ENCODE data around the gene ITK. TPM values are rescaled to one million over a fixed set of nuclear protein-coding genes. Genes with fewer than 3 reads are reported as not detected.
"Not testable (repeated sequence)": the region's sequence is repeated elsewhere in the genome, so short reads cannot be mapped to it uniquely, and the experiment has no call there.

The ITK gene
- total RNA-seq, 2 donors from 2014 or later: 3.4 to 8.2 TPM

- Histone ChIP-seq H3K27me3 (replicated peaks; ENCODE audit: insufficient read depth) (no peaks in the 10 kb centered on the region), H3K36me3 (no peaks in the 10 kb centered on the region), H3K27ac (no peak overlapping the region), H3K4me1 (ENCODE audit: control insufficient read depth in 1 of 2, low read depth in 2 of 2) (no peaks in the 10 kb centered on the region), H3K4me3 (no peak overlapping the region), H3K9me3 (no peaks in the 10 kb centered on the region)
- TF ChIP-seq CTCF (IDR thresholded peaks at IDR 0.05): no peak
- no peak for DNase-seq (ENCODE audit: low spot score)
- ATAC-seq (ENCODE audit: insufficient number of reproducible peaks, low FRiP score, low read depth): no peak
Observed at GRCh38 chr5:157201857-157202256, 21.2 kb downstream of the ITK start.

- Histone ChIP-seq H3K36me3 (no peaks in the 10 kb centered on the region), H3K4me1 (ENCODE audit: control insufficient read depth in 1 of 2, low read depth in 2 of 2) (no peaks in the 10 kb centered on the region), H3K9me3 (no peaks in the 10 kb centered on the region), H3K27me3 (replicated peaks; ENCODE audit: insufficient read depth) (no peaks in the 10 kb centered on the region), H3K27ac (no peak overlapping the region), H3K4me3 (no peak overlapping the region)
- no peak for TF ChIP-seq CTCF (IDR thresholded peaks at IDR 0.05)
- DNase-seq (ENCODE audit: low spot score): no peak
- ATAC-seq (ENCODE audit: insufficient number of reproducible peaks, low FRiP score, low read depth): no peak
Observed at GRCh38 chr5:157203417-157203816, 22.8 kb downstream of the ITK start.

- no peaks in the 10 kb centered on the region for H3K9me3 ChIP-seq
- ATAC-seq (ENCODE audit: insufficient number of reproducible peaks, low FRiP score, low read depth) (no peak), DNase-seq (ENCODE audit: low spot score) (no peak)
Observed at GRCh38 chr5:157204765-157205164, 24.1 kb downstream of the ITK start.

GRCh38 chr5:157205708-157206107, 25.1 kb downstream of the ITK start:
- TF ChIP-seq CTCF (IDR thresholded peaks at IDR 0.05): no peak
- no peak overlapping the region for H3K4me3 ChIP-seq
- no peak for ATAC-seq (ENCODE audit: insufficient number of reproducible peaks, low FRiP score, low read depth)

More at GRCh38 chr5:157204765-157205164, 24.1 kb downstream of the ITK start:
- no peak overlapping the region for H3K27ac ChIP-seq
- TF ChIP-seq CTCF (IDR thresholded peaks at IDR 0.05): no peak
- no peaks in the 10 kb centered on the region for H3K4me1 ChIP-seq (ENCODE audit: control insufficient read depth in 1 of 2, low read depth in 2 of 2)
- no peaks in the 10 kb centered on the region for H3K27me3 ChIP-seq (replicated peaks; ENCODE audit: insufficient read depth)
- no peaks in the 10 kb centered on the region for H3K36me3 ChIP-seq
- no peak overlapping the region for H3K4me3 ChIP-seq

GRCh38 chr5:157210652-157211051, 30.0 kb downstream of the ITK start:
- not testable (repeated sequence) for ATAC-seq (ENCODE audit: insufficient number of reproducible peaks, low FRiP score, low read depth)

More at GRCh38 chr5:157205708-157206107, 25.1 kb downstream of the ITK start:
- Histone ChIP-seq H3K36me3 (no peaks in the 10 kb centered on the region), H3K4me1 (ENCODE audit: control insufficient read depth in 1 of 2, low read depth in 2 of 2) (no peaks in the 10 kb centered on the region), H3K9me3 (no peaks in the 10 kb centered on the region), H3K27me3 (replicated peaks; ENCODE audit: insufficient read depth) (no peaks in the 10 kb centered on the region), H3K27ac (no peak overlapping the region)
- no peak for DNase-seq (ENCODE audit: low spot score)

GRCh38 chr5:157212307-157212706, 31.7 kb downstream of the ITK start:
- Histone ChIP-seq H3K4me3 (no peak overlapping the region), H3K4me1 (ENCODE audit: control insufficient read depth in 1 of 2, low read depth in 2 of 2) (no peaks in the 10 kb centered on the region), H3K36me3 (no peaks in the 10 kb centered on the region), H3K9me3 (no peaks in the 10 kb centered on the region), H3K27ac (no peak overlapping the region), H3K27me3 (replicated peaks; ENCODE audit: insufficient read depth) (no peaks in the 10 kb centered on the region)
- TF ChIP-seq CTCF (IDR thresholded peaks at IDR 0.05): no peak
- no peak for DNase-seq (ENCODE audit: low spot score)
- no peak for ATAC-seq (ENCODE audit: insufficient number of reproducible peaks, low FRiP score, low read depth)

More at GRCh38 chr5:157210652-157211051, 30.0 kb downstream of the ITK start:
- H3K4me3 ChIP-seq; H3K27ac ChIP-seq; H3K9me3 ChIP-seq; H3K4me1 ChIP-seq (ENCODE audit: control insufficient read depth in 1 of 2, low read depth in 2 of 2); DNase-seq (ENCODE audit: low spot score); H3K36me3 ChIP-seq; H3K27me3 ChIP-seq (replicated peaks; ENCODE audit: insufficient read depth): not testable (repeated sequence)
